GM19238 (cell line): ENCODE data around the gene HIPK3.
"Not testable (repeated sequence)": the region's sequence is repeated elsewhere in the genome, so short reads cannot be mapped to it uniquely, and the experiment has no call there.

ENCODE experiments used
- DNase-seq: peaks from one replicate; pipeline ENCODE4 v3.0.0; 2011; ENCODE audit warnings: low spot score; ENCODE audit not compliant: insufficient read length

The HIPK3 gene

GRCh38 chr11:33258631-33259205, 1.5 kb downstream of the HIPK3 start:
- DNase-seq = no peak

GRCh38 chr11:33259869-33260268, 2.7 kb downstream of the HIPK3 start:
- no peak for DNase-seq

GRCh38 chr11:33261350-33261749, 4.2 kb downstream of the HIPK3 start:
- not testable (repeated sequence) for DNase-seq

GRCh38 chr11:33262011-33262645, 4.9 kb downstream of the HIPK3 start:
- no peak for DNase-seq

GRCh38 chr11:33263549-33263948, 6.4 kb downstream of the HIPK3 start:
- DNase-seq = no peak

- no peak for DNase-seq
These were observed 7.7 kb downstream of the HIPK3 start for GRCh38 chr11:33264926-33265325.

GRCh38 chr11:33266393-33267215, 9.4 kb downstream of the HIPK3 start:
- DNase-seq = no peak

- DNase-seq = no peak
These were observed 11.9 kb downstream of the HIPK3 start for GRCh38 chr11:33268945-33269540.

- no peak for DNase-seq
These were observed 12.6 kb downstream of the HIPK3 start for GRCh38 chr11:33269822-33270221.

- DNase-seq = no peak
These were observed 13.9 kb downstream of the HIPK3 start for GRCh38 chr11:33271059-33271458.

- DNase-seq = no peak
These were observed 15.3 kb downstream of the HIPK3 start for GRCh38 chr11:33272338-33273107.

GRCh38 chr11:33273656-33274055, 16.5 kb downstream of the HIPK3 start:
- no peak for DNase-seq

- no peak for DNase-seq
These were observed 23.2 kb downstream of the HIPK3 start for GRCh38 chr11:33280411-33280810.

- DNase-seq = no peak
These were observed 24.6 kb downstream of the HIPK3 start for GRCh38 chr11:33281758-33282157.

- no peak for DNase-seq
These were observed 27.6 kb downstream of the HIPK3 start for GRCh38 chr11:33284818-33285217.

GRCh38 chr11:33290319-33290718, 33.1 kb downstream of the HIPK3 start:
- DNase-seq = no peak

GRCh38 chr11:33291004-33291777, 34.0 kb downstream of the HIPK3 start:
- DNase-seq = no peak

GRCh38 chr11:33292311-33292710, 35.1 kb downstream of the HIPK3 start:
- DNase-seq = no peak

GRCh38 chr11:33294224-33294623, 37.0 kb downstream of the HIPK3 start:
- DNase-seq = no peak

GRCh38 chr11:33294797-33295196, 37.6 kb downstream of the HIPK3 start:
- DNase-seq = no peak

- no peak for DNase-seq
These were observed 39.5 kb downstream of the HIPK3 start for GRCh38 chr11:33296695-33297094.
